Thyroid gland (tissue), 4 donors: ENCODE results near the gene MSL3.

Experiments
- CTCF ChIP-seq, 6 experiments: fragments of 200-600 bp in 3 of 6; fragments of 450-650 bp in 3 of 6; sonication (generic) in 3 of 6; IDR thresholded peaks; one replicate each; pipeline ENCODE4 v1.5.1; 2016 to 2019; ENCODE audit warnings: antibody characterized with exemption in 6 of 6, mild to moderate bottlenecking in 2 of 6, inconsistent platforms in 1 of 6, moderate library complexity in 1 of 6
- POLR2A ChIP-seq, 2 donors: fragments of 450-650 bp; IDR thresholded peaks; one replicate each; pipeline ENCODE4 v1.6.1; 2017; ENCODE audit warnings: antibody characterized with exemption in 2 of 2, mild to moderate bottlenecking in 2 of 2, moderate library complexity in 1 of 2

- no peak for TF ChIP-seq CTCF (IDR thresholded peaks at IDR 0.05)
- TF ChIP-seq POLR2A (IDR thresholded peaks at IDR 0.05): no peak
These were observed 24.4 kb upstream of the MSL3 start for GRCh38 chrX:11733614-11734013.
